SKM-1 treated with dmso at 0.1 percent for 144 hours (cell line): ENCODE data around the gene RAB3C.

Experiments used
- DNase-seq: peaks from one replicate; lab custom pipeline; 2025; ENCODE audit not compliant: unreplicated experiment; lab: John Stamatoyannopoulos, UW

The RAB3C gene

GRCh38 chr5:58718269-58718978, 135.5 kb downstream of the RAB3C start:
- DNase-seq, result no peak

GRCh38 chr5:58722160-58722559, 139.3 kb downstream of the RAB3C start:
- no peak for DNase-seq

- no peak for DNase-seq
These were observed 142.1 kb downstream of the RAB3C start for GRCh38 chr5:58724992-58725391.

GRCh38 chr5:58731641-58732040, 148.8 kb downstream of the RAB3C start:
- DNase-seq, result no peak

GRCh38 chr5:58735637-58736036, 152.8 kb downstream of the RAB3C start:
- DNase-seq, result no peak

- no peak for DNase-seq
These were observed 153.3 kb downstream of the RAB3C start for GRCh38 chr5:58736214-58736613.

- DNase-seq, result no peak
These were observed 154.8 kb downstream of the RAB3C start for GRCh38 chr5:58737671-58738070.

- DNase-seq, result no peak
These were observed 155.5 kb downstream of the RAB3C start for GRCh38 chr5:58738336-58738735.

GRCh38 chr5:58739051-58739450, 156.2 kb downstream of the RAB3C start:
- no peak for DNase-seq

- no peak for DNase-seq
These were observed 158.1 kb downstream of the RAB3C start for GRCh38 chr5:58740956-58741355.

GRCh38 chr5:58745350-58745749, 162.5 kb downstream of the RAB3C start:
- no peak for DNase-seq

- DNase-seq, result no peak
These were observed 163.4 kb downstream of the RAB3C start for GRCh38 chr5:58746321-58746720.

GRCh38 chr5:58750036-58750435, 167.2 kb downstream of the RAB3C start:
- no peak for DNase-seq

GRCh38 chr5:58751222-58751837, 168.5 kb downstream of the RAB3C start:
- no peak for DNase-seq

GRCh38 chr5:58752104-58752503, 169.2 kb downstream of the RAB3C start:
- DNase-seq, result no peak

GRCh38 chr5:58753446-58753845, 170.6 kb downstream of the RAB3C start:
- DNase-seq, result no peak

GRCh38 chr5:58754250-58754649, 171.4 kb downstream of the RAB3C start:
- DNase-seq, result no peak

GRCh38 chr5:58755397-58755796, 172.5 kb downstream of the RAB3C start:
- no peak for DNase-seq

GRCh38 chr5:58759745-58760144, 176.9 kb downstream of the RAB3C start:
- peak; percentile 65 for DNase-seq

- DNase-seq, result no peak
These were observed 177.3 kb downstream of the RAB3C start for GRCh38 chr5:58760222-58760621.

GRCh38 chr5:58761407-58761806, 178.5 kb downstream of the RAB3C start:
- no peak for DNase-seq

GRCh38 chr5:58763390-58763789, 180.5 kb downstream of the RAB3C start:
- DNase-seq, result no peak

GRCh38 chr5:58764199-58764598, 181.3 kb downstream of the RAB3C start:
- no peak for DNase-seq
